AG09309 (cell line): ENCODE results near the gene SREK1.

ENCODE experiments used
- DNase-seq: peaks from one replicate; pipeline ENCODE4 v3.0.0-alpha.2; 2010; ENCODE audit warnings: low read depth
- H3K4me3 ChIP-seq: 2 replicates; pipeline ENCODE4 v1.5.1; 2011; ENCODE audit warnings: mild to moderate bottlenecking, low read depth, low read length, moderate library complexity; ENCODE audit not compliant: control insufficient read depth
- TF ChIP-seq, protein P1 (sequence below): IDR thresholded peaks from 2 replicates; pipeline ENCODE4 v1.5.1; 2011; ENCODE audit warnings: mild to moderate bottlenecking, low read depth, low read length, inconsistent platforms; ENCODE audit not compliant: insufficient read depth, control insufficient read depth; ENCODE audit errors: missing control alignments

Gene SREK1

DNA sequence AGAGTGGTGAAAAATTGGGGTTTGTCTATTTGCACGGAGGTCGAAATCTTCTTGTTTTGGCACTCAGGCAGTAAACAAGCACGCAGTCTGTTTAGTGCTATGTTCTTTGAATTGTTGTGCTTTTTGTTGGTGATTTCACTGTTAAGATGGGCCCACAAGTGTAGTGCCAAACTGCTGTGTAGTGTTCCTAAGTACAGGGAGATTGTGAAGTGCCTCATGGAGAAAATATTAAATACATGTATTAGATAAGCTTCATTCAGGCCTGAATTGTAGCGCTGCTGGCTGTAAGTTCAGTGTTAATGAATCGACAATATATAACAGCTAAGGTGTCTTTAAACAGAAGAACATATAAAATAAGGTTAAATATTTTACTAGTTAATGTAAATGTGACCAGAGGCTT is 17.3 kb downstream of the SREK1 start:
- TF ChIP-seq, protein P1, sequence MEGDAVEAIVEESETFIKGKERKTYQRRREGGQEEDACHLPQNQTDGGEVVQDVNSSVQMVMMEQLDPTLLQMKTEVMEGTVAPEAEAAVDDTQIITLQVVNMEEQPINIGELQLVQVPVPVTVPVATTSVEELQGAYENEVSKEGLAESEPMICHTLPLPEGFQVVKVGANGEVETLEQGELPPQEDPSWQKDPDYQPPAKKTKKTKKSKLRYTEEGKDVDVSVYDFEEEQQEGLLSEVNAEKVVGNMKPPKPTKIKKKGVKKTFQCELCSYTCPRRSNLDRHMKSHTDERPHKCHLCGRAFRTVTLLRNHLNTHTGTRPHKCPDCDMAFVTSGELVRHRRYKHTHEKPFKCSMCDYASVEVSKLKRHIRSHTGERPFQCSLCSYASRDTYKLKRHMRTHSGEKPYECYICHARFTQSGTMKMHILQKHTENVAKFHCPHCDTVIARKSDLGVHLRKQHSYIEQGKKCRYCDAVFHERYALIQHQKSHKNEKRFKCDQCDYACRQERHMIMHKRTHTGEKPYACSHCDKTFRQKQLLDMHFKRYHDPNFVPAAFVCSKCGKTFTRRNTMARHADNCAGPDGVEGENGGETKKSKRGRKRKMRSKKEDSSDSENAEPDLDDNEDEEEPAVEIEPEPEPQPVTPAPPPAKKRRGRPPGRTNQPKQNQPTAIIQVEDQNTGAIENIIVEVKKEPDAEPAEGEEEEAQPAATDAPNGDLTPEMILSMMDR = no peak
- H3K4me3 ChIP-seq = no peak overlapping the region
- DNase-seq = no peak

DNA sequence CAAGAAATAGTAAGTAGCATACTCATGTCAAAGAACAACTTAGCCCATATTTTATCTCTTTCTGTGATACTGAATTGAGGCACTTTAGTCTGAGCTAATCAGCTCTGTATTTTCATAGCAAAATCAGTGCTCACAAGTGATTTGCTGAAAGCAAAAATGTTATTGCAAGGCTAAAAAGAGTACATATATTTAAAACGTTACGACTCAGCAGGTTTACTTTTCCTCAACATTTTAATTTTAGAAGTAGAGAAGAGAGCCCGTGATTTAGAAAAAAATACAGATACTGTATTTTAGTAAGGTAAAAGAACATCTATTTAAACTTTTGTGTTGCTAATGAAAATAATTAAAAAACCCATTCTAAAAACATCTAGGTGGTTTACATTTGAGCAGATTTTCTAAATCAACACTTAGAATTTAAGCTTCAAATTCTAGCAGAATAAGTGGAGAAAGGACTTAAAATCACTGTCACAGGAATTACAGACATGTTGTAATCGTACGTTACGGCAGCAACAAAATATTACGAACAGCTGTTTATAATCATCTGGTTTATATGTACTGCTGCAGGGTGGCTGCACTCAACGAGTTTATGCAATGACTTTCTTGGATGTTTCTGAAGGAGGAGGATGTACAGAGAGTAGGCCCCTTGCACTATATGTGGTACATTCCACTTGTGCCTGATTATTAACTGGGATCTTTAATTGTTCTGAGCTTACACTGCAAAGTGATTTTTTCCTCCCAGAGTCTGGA is 20.1 kb downstream of the SREK1 start:
- TF ChIP-seq, protein P1 = no peak
- no peak overlapping the region for H3K4me3 ChIP-seq
- DNase-seq = peak; percentile 59

DNA sequence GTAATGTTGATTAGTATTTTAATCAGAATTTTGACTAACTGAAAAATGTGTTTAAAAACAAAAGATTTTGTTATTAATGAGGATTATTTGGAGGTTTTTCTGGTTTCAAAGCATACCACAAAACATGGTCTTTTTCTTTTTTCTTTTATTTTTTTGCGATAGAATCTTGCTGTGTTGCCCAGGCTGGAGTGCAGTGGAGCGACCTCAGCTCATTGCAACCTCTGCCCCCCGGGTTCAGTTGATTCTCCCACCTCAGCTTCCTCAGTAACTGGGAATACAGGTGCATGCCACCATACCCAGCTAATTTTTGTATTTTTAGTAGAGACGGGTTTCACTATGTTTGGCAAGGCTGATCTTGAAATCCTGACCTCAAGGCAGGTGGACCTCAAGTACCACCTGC is 24.1 kb downstream of the SREK1 start:
- no peak for DNase-seq
- TF ChIP-seq, protein P1 = no peak
- no peak overlapping the region for H3K4me3 ChIP-seq

DNA sequence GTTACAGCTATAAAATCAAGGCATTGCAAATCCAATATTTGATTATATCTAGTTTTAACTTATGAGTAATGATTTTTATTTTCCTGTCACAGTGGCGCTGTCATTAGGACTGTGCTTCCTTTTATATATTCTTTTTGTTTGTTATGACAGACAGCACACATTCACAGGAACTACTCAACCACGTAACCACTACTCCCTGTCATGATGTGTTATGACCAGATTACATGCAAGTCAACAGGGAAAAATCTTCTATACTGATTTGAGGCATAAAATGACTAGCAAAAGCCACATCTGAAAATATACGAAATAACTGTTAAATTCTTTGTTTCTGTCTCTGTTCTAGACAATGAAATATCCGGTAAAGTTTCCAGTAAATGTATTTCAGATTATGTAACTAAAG is 25.4 kb downstream of the SREK1 start:
- TF ChIP-seq, protein P1 = no peak
- no peak overlapping the region for H3K4me3 ChIP-seq
- DNase-seq = no peak

DNA sequence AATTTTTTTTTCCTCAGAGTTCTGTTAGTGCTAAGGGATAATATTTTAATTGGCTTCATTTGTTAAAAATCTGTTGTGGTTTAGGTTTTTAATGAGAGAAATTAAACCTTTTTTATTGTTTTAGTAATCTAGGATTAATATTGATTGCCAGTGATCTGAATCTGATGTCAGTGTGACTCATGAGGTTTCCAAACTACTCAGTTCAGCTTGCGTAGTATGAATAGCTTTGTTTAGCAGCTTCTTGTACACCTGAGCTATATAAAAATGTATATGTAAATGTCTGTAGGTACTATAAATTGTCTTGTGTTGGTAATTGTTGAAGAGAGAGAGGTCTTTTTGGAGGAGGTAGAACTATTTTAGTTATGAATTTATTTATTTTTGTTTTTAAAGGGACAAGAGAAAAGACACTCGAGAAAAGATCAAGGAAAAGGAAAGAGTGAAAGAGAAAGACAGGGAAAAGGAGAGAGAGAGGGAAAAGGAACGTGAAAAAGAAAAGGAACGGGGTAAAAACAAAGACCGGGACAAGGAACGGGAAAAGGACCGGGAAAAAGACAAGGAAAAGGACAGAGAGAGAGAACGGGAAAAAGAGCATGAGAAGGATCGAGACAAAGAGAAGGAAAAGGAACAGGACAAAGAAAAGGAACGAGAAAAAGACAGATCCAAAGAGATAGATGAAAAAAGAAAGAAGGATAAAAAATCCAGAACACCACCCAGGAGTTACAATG is 26.3 kb downstream of the SREK1 start:
- no peak for DNase-seq
- TF ChIP-seq, protein P1 = no peak
- no peak overlapping the region for H3K4me3 ChIP-seq

DNA sequence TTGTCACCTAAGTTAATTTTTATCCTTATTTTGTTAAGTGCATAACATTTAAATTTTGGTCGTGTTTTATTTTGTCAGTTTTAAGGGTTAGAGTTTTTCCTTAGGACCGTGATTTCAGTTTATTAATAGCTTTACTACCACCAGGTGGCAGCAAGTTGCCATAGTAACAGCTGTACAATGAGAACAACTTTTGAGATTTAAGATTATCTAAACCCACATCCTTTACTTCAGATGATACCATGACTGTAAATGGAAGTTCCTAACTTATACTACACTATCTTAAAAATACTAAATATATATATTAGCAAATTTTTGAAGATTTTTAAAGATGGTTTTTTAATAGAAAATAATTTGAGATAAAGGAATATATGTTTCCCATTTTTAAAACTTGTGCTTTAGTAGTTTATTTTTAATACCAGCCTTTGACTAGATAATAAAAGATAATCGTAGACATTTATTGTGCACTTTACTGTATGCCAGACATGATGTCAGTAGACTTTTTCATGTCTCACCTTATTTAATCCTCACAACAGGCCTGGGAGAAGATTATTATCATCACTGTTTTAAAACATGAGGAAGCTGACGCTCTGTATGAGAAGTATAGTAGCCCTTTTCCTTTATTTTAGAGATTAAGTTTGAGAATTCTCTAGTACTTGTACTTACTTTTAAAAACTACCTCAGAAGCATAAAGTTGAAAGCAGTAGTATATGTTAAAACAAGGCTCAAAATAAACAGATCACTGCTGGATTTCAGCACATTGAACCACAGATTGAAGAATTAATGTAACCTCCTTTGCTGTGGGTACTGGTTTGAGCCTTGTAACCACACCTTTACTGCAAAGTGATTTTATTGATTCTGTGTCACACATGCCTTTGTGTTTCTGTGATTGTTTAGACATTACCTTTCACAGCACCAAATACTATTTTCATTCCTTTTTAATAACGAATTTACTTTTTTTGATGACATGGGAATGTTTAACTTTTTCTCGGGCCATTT is 27.5 kb downstream of the SREK1 start:
- no peak overlapping the region for H3K4me3 ChIP-seq
- DNase-seq = peak; percentile 16
- TF ChIP-seq, protein P1 = peak; percentile 51
